Measurements from ENCODE around the gene PTK6. TPM values are rescaled to one million over a fixed set of nuclear protein-coding genes. Genes with fewer than 3 reads are reported as not detected.

The PTK6 gene
- total and polyA plus RNA-seq, 2 donors (not counting 1 experiment from before 2014, with no cell fraction given) = 0.86 to 2.3 TPM

DNA sequence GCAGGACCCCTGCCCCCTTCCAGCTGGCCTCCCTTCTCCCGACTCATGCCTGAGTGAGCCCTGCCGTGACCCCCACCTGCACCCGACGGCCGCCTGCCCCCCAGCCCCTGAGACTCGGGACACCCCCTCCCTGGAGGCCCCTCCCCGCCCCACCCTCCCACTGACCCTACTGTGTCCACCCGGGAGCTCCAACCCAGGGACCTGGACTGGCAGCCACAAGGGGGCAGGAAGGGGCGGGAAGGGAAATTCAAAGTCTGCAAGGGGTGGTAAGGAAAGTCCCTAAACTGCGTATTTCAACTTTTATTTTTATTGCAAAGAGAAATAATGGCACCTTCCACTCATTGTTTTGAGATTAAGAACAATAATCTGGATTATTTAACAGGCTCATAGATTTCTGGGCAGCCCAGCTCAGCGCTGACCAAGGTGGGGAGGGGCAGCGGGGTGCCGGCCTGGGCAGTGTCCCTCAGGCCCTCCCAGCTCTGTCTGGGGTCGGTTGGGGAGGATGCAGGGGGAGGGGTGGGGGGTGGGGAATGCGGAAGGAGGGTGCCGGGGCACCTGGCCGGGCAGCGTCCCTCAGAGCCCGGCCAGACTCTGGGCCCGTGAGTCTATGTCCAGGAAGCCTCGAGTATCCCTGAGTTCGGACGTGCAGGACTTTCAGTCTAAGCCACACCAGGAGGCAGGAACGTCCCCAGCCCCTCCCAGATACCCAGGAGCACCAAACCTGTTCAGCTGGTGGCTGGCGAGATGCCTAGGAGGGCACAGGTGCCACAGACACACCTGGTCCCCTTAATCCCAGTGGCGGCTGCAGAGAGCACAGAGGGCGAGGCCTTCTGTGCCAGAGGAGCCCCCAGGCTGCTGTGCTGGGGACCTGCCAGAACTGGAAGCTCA, 1.3 kb upstream of the PTK6 start:
- intact Hi-C loops (cut with micrococcal nuclease) = loop anchor here (1.0 to 5.0 kb wide), 7 partner anchors 14 to 436 kb away; partner anchors contain the start of genes LIME1, RTEL1, SLC2A4RG and UCKL1
- H4K20me1 ChIP-seq (ENCODE audit: control insufficient read depth, insufficient read depth, low read length, poor library complexity, severe bottlenecking) = no peaks in the 10 kb centered on the region
- peak overlapping the region; percentile 86 for H3K4me3 Mint-ChIP-seq
- peaks cover 36 to 53% of the 10 kb centered on the region in 2 donors for H3K4me1 ChIP-seq (ENCODE audit: control insufficient read depth in 2 of 2, insufficient read depth in 2 of 2, low read length in 2 of 2)
- peak overlapping the region; percentile 92 for H3K27ac Mint-ChIP-seq
- H3K27me3 Mint-ChIP-seq = no peaks in the 10 kb centered on the region
- H3K9ac ChIP-seq (ENCODE audit: low read length) = peak overlapping the region; percentile 60
- H3K27ac ChIP-seq (ENCODE audit: low read length in 2 of 2) = peak overlapping the region; percentile 83 to 86
- TF ChIP-seq CTCF (IDR thresholded peaks at IDR 0.05) = peak; percentile 64
- TF ChIP-seq EZH2 (IDR thresholded peaks at IDR 0.05; ENCODE audit: borderline replicate concordance, insufficient read depth, low read depth, low read length, poor library complexity, severe bottlenecking) = no peak
- peak; percentile 3 for ATAC-seq (ENCODE audit: low read depth)
- peaks cover 0 to 3% (median 0%) of the 10 kb centered on the region in 3 donors for H3K9me3 ChIP-seq (ENCODE audit: control extremely low read depth in 1 of 3, control insufficient read depth in 2 of 3, insufficient read depth in 1 of 3, low read length in 2 of 3)
- peak overlapping the region; percentile 71 for H2AFZ ChIP-seq (ENCODE audit: insufficient read depth, low read depth, low read length, poor library complexity, severe bottlenecking)
- peaks cover 40% of the 10 kb centered on the region for H3K4me1 Mint-ChIP-seq
- no peaks in the 10 kb centered on the region for H3K9me3 Mint-ChIP-seq (ENCODE audit: insufficient read depth)
- ChIA-PET CTCF (interaction anchor here (0.8 to 4.7 kb wide), 35 partner anchors 8 to 500 kb away, joined by 3 to 30 read pairs (median 6); partner anchors contain the start of genes ARFRP1, FNDC11, HELZ2 and LIME1), POLR2A (interaction anchor here (0.6 to 2.7 kb wide), 19 partner anchors 13 to 442 kb away, joined by 3 to 42 read pairs (median 6); partner anchors contain the start of genes ARFRP1, PPDPF, PRPF6 and RTEL1)
- peak overlapping the region in 4 of 5 experiments; percentile 55 to 67 (median 58) for H3K4me3 ChIP-seq (ENCODE audit: control extremely low read depth in 1 of 5, extremely low read depth in 1 of 5, insufficient read depth in 1 of 5, low read depth in 2 of 5, low read length in 4 of 5)
- H3K27me3 ChIP-seq (replicated peaks in 1 of 4; ENCODE audit: control extremely low read depth in 1 of 4, control insufficient read depth in 3 of 4, insufficient read depth in 4 of 4, low read length in 3 of 4) = no peaks in the 10 kb centered on the region
- no peaks in the 10 kb centered on the region for H3K36me3 ChIP-seq (replicated peaks in 1 of 2; ENCODE audit: control extremely low read depth in 1 of 2, control insufficient read depth in 1 of 2, extremely low read depth in 1 of 2, insufficient read depth in 2 of 2, low read length in 1 of 2)
- no peaks in the 10 kb centered on the region for H3K79me2 ChIP-seq (ENCODE audit: control insufficient read depth, insufficient read depth, low read length)
- DNase-seq = peak; percentile 75
- peak overlapping the region; percentile 92 for H3K4me2 ChIP-seq (replicated peaks; ENCODE audit: low read depth, low read length, poor library complexity, severe bottlenecking)
- WGBS (ENCODE audit: insufficient coverage) = 57% methylated on average over 15 of the region's 27 CpGs
